Endothelial cell of coronary artery (primary cell): ENCODE measurements around the gene ITLN2. TPM values are rescaled to one million over a fixed set of nuclear protein-coding genes. Genes with fewer than 3 reads are reported as not detected.

Experiments
- total RNA-seq: library from RNA; depleted of rRNA; stranded (reverse); fragments of >200 nt; gene quantifications from 2 replicates; pipeline ENCODE4 v1.2.3, GENCODE V29; 2014

The ITLN2 gene
- total RNA-seq = 0.18 and 1.3 TPM in 2 replicates

DNA sequence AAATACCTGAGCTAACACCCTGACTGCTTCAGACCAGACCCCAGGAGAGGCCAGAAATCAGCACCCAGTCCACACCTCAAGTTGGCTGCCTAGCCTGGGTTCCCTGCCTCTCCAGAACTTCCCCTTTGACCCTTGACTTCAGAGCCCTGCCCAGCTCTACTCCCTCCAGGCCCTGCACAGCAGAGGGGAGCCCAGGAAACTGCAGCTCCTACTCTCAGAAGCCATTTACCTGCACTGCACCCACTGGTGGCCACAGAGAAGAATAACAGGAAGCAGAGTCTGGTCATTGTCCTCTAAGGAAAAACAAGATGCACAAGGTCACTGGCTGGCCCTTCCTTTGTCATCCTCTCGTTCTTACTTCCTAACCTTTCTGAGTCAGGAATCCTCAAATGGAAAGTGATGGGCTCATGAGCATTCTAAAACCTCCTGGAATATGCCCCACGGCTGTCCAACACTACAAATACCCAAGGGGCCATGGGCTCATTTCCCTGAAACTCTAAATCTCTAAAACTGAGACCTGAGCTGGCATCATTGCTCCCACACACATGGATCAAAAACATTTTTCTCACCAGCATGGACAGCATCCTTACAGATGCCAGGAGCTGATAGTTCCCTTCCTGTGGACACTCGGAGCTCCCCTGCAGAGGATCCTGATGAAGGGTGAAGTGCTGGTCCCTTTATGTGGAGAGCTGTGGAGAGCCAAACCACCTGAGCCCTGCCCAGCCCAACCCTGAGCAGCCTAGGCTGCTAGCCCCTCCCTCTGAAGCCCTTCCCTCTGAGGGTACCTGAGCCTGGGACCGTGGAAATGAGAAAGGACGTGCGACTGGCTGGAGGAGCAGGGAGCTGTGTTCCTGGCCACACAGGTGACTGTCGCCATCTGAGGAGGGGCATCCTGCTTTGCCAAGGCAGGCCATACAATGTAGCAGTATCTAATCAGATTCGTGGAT, at the start of gene ITLN2:
TSS of gene ITLN2 (minus strand) at position 652 of the 947 bp plus-strand sequence. CDS start at position 584, 68 bp downstream.

Other genes starting within 250 kb of the ITLN2 start
- gene CD48, start 243.0 kb downstream of the ITLN2 start, total RNA-seq = not detected in 2 replicates
- 0.09 TPM in 1 of 2 replicates, not detected in the other for gene SLAMF7, start 215.6 kb downstream of the ITLN2 start, total RNA-seq
- not detected in 2 replicates for gene LY9, start 158.6 kb downstream of the ITLN2 start, total RNA-seq
- gene CD244, start 91.9 kb downstream of the ITLN2 start, total RNA-seq = 0.09 TPM in 1 of 2 replicates, not detected in the other
- gene ITLN1, start 69.6 kb downstream of the ITLN2 start, total RNA-seq = 0.27 and 0.38 TPM in 2 replicates
- gene F11R, start 66.3 kb upstream of the ITLN2 start, total RNA-seq = 143 and 151 TPM in 2 replicates
- 8.9 and 22.9 TPM in 2 replicates for gene TSTD1, start 84.2 kb upstream of the ITLN2 start, total RNA-seq
- 87.5 and 122 TPM in 2 replicates for gene USF1, start 91.2 kb upstream of the ITLN2 start, total RNA-seq
- under 0.01 TPM in 1 of 2 replicates, not detected in the other for gene ARHGAP30, start 115.1 kb upstream of the ITLN2 start, total RNA-seq
- gene NECTIN4, start 134.7 kb upstream of the ITLN2 start, total RNA-seq = 0.18 and 0.19 TPM in 2 replicates
- gene KLHDC9, start 143.6 kb upstream of the ITLN2 start, total RNA-seq = 0.66 and 1.1 TPM in 2 replicates
- gene PFDN2, start 163.2 kb upstream of the ITLN2 start, total RNA-seq = 65.2 and 79.2 TPM in 2 replicates
- 10.1 and 13.4 TPM in 2 replicates for gene NIT1, start 163.3 kb upstream of the ITLN2 start, total RNA-seq
- gene DEDD, start 177.9 kb upstream of the ITLN2 start, total RNA-seq = 26.6 and 30.6 TPM in 2 replicates
- 124 and 137 TPM in 2 replicates for gene UFC1, start 199.2 kb upstream of the ITLN2 start, total RNA-seq
- 4.0 and 5.6 TPM in 2 replicates for gene USP21, start 204.7 kb upstream of the ITLN2 start, total RNA-seq
- 12.1 and 16.0 TPM in 2 replicates for gene PPOX, start 211.6 kb upstream of the ITLN2 start, total RNA-seq
- 19.1 and 21.3 TPM in 2 replicates for gene B4GALT3, start 222.7 kb upstream of the ITLN2 start, total RNA-seq
- gene ADAMTS4, start 244.2 kb upstream of the ITLN2 start, total RNA-seq = 13.9 and 58.5 TPM in 2 replicates
- gene NDUFS2, start 247.6 kb upstream of the ITLN2 start, total RNA-seq = 174 and 182 TPM in 2 replicates